GM19023 (cell line): ENCODE measurements around the gene MRPL17.
A peak's percentile ranks its signal among the peaks of the same experiment; 100 is the strongest.
"Not testable (repeated sequence)": the region's sequence is repeated elsewhere in the genome, so short reads cannot be mapped to it uniquely, and the experiment has no call there.

ENCODE experiments used
- ATAC-seq: cut with Tn5 transposase; IDR thresholded peaks from one replicate; pipeline ENCODE4 v1.9.1; 2021; ENCODE audit warnings: mild to moderate bottlenecking, moderate library complexity; ENCODE audit not compliant: unreplicated experiment

The MRPL17 gene

GRCh38 chr11:6684068-6684467 is 928 bp upstream of the MRPL17 start:
- not testable (repeated sequence) for ATAC-seq

GRCh38 chr11:6682591-6682935 is 577 bp downstream of the MRPL17 start:
- no peak for ATAC-seq

GRCh38 chr11:6681949-6682348 is 1.2 kb downstream of the MRPL17 start:
- ATAC-seq, result no peak

DNA sequence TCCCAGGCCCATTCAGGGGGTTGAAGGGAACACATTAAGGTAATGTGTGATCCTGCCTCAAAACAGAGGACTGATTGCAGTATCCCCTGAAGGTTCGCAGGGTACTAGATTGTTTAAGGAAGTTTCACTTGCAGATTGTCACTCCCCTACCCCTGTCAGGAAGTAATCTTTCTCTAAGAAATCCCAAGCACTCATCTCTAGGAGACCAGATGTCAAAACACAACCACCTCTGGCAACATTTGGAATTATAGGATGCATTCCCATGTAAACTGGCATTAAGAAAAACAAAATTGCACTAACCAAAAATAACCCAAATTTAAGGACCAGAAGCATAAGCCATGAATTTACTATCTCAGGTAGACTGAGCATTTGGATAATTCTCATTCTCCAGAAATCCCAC is 1.6 kb downstream of the MRPL17 start:
- no peak for ATAC-seq

DNA sequence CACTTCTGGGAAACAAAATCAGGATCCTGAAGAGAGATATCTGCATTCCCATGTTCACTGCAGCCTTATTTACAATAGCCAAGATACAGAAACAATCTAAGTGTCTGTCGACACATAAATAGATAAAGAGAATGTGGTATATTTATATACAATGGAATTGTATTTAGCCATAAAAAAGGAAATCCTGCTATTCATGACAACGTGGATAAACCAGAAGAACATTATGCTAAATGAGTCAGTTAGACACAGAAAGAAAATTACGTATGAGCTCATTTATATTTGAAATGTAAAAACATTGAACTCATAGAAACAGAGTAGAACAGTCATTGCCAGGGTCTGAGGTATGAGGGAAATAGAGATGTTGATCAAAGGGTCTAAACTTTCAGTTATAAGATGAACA is 6.1 kb downstream of the MRPL17 start:
- no peak for ATAC-seq

- ATAC-seq, result no peak
Observed at GRCh38 chr11:6674862-6675261, 8.3 kb downstream of the MRPL17 start.

DNA sequence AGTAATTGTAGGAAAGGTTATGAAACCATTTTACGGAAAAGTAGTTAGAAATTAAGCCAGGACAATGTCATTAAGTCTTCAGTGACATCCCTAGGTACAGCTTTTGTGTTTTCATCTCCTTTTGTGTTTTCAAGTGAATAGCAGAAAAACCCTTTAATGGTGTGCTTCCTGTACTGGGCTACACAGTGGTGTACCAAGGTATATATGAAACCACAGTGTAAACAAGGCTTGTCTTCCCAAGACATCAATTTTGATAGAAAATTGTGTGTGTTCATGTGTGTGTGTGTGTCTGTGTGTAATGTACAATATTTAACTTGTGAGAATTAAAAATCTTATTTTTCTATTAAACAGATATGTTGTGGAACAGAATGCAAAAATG is 8.9 kb downstream of the MRPL17 start:
- no peak for ATAC-seq

DNA sequence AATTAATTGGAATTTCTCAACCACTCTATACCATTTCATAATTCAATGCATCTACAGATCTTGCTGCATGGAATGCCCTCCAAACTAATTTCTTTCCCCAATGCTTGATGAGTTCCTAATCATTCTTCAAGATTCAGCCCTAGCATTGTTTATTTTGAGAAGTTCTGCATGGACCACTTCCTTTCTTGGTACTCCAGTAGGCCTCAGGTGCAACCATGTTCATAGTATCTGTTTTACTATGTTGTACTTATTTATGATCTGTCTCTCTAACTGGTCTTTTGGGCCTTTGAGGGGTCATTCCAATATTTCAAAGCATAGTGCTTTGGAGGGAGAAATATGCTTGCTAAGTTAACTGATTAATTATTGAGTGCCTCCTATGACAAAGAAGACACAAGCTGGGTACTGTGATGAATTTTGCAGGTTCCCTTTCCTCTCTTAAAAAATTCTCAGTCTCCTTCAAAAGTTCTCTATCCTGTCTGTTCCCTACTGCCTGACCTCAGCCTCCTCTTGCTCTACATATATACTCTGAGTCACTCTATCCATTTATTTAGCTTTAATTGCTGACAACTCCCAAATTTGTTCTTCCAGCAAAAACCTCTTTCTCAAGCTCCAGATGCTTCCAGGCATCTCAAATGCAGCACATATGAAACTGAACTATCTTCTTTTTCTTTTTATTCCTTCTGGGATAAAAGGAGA is 9.5 kb downstream of the MRPL17 start:
- no peak for ATAC-seq

DNA sequence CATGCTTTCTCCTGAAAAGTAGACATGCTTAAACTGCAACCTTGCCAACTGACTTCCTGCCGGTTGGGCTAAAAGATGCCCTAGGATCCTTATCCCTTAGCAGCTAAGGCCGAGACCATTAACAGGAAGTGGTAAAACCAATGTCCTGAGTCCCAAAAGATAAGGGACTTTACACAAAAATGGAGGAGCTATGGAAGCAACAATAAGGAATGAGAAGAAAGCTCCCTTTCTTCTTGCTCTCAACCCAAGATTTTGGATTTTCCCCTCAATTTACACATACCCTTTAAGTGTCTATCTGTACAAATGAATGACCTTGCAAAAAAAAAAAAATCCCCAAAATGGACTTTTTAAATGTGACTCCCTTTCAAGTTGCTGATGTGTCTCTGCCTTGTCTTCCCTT is 11.1 kb downstream of the MRPL17 start:
- ATAC-seq, result no peak

DNA sequence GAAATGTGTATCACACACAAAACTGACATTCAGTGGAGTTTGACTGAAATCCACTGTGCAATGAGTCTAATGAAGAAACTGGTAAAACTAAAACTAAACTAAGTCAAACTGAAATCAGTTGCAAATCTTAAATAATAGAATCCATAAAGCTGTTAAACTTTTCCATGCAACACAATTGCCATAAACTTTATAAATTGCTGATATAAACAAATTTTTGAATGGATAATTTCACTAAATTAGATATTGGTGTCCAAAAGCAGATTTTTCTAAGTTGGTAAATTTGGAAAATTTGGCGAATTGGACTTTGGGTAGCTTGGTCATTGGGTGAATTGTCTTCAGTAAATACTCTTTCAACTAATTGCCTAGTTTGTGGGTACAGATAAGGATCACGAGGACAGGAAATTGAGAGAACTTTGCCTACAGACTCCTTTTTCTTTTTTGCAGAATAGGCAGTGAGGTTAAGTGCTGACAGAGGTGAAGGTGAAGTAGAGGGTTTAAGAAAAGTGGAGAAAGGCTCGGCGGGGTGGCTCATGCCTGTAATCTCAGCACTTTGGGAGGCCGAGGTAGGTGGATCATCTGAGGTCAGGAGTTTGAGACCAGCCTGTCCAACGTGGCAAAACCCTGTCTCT is 12.8 kb downstream of the MRPL17 start:
- no peak for ATAC-seq

DNA sequence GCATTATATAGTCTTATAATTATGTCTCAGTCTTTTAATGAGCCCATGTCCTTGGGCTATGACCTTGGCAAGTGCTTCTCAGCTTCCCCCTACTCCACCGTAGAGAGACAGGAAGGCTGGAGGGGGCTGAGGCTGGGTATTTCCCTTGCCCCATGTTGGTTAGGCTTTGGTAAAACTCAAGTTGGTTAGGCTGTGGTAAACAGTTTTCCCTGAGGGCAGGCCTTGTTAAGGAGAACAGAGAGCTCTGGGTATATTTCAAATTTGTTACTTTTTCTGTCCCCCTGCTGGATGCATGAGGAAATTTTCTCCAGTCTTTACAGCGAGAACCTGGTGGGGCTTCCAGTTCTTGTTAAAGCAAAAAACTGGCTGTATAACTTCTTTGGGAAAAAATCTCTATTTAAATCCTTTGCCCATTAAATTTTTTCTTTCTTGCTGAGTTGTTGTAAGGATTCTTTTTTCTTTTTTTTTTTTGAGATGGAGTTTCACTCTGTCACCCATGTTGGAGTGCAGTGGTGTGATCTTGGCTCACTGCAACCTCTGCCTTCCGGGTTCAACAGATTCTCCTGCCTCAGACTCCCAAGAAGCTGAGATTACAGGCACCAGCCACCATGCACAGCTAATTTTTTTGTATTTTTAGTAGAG is 15.3 kb downstream of the MRPL17 start:
- ATAC-seq, result peak; percentile 60

DNA sequence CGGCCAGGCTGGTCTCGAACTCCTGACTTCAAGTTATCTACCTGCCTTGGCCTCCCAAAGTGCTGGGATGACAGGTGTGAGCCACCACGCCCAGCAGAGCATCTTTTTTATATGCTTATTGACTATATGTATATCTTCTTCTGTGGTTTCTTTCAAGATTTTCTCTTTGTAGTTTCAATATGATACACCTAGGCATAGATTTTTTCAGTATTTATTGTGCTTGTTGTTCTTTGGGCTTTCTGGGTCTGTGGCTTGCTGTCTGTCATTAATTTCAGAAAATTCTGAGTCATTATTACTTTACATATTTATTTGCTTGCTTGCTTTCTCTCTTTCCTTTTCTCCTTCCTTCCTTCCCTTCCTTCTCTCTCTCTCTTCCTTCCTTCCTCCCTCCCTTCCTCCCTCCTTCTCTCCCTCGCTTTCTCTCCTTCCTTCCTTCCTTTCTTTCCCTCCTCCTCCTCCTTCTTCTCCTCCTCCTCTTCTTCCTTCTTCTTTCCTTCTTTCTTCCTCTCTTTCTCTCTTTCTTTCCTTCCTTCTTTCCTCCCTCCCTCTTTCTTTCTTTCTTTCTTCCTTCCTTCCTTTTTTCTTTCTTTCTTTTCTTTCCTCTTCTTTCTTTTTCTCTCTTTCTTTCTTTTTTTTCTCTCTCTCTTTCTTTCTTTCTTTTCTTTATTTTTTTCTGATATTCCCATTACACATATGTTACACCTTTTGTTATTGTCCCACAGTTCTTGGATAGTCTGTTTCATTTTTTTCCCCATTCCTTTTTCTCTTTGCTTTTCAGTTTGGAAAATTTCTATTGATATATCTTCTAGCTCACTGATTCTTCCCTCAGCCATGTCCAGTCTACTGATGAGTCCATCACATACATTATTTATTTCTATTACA is 16.6 kb downstream of the MRPL17 start:
- no peak for ATAC-seq

DNA sequence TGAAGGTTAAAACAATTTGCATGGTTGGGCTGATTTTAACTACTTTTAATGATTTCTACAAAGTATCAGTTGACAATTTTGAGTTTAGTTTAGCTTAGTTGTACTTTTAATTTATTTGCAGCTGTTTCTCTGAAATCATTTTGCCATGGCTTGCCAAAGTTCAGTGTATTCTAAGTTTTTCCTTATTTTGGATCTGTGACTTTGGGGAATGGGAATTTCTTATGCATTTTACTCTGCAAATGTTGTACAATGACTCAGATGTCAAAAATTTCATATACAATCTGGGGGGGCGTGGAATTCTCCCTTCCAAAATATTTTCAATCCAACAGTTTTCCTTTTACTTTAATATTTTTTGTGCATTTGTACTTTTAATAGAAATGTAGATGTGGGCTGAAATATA is 18.6 kb downstream of the MRPL17 start:
- no peak for ATAC-seq

DNA sequence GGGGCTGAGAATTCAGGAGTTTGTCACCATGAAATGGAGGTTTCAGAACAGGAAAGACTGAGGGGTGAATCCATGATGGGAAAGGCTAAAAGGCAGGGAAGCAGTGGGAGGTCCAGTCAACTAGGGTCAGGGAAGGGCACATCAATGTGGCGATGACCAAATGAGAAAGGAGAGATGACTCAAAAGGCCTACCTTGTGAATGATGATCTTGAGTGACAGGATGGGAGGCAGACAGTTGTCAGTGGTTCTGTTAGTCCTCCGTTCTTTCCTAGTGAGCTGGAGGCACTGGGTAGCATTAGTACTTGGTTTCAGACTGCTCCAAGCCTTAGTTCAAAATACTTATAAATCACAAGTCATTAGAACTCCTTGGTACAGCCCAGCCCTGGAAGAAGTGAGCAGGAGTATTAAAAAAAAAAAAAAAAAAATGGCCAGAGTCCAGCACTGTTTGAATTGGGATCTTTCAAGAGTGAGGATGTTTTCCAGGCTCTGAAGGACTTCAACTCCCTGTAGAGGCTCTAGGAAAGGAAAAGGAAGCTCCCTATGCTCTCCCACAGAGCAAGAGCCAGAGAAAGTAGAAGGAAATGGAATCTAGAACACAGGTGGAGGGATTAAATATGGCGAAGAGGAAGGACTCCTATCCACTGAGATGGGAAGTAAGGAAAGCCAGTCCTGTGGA is 19.2 kb downstream of the MRPL17 start:
- ATAC-seq, result no peak

- ATAC-seq, result no peak
Observed at GRCh38 chr11:6660712-6661111, 22.4 kb downstream of the MRPL17 start.

DNA sequence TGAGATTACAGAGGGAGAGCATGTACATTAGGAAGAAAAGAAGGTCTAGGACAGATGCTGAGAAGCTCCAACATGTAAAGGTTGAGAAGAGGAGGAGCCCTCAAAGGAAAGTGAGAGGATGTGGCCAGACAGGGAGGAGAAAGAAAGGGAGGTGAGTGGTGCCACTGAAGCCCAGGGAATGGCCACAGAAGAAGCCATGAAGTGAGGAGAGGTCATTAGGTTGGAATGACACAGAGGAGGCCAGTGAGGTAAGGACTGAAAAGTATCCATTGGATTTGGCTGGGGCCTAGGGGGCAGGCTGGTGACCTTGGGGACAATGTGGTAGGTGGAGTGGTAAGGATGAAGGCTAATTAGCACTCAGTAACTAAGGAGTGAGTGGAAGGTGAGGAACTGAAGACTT is 24.5 kb downstream of the MRPL17 start:
- ATAC-seq, result no peak

DNA sequence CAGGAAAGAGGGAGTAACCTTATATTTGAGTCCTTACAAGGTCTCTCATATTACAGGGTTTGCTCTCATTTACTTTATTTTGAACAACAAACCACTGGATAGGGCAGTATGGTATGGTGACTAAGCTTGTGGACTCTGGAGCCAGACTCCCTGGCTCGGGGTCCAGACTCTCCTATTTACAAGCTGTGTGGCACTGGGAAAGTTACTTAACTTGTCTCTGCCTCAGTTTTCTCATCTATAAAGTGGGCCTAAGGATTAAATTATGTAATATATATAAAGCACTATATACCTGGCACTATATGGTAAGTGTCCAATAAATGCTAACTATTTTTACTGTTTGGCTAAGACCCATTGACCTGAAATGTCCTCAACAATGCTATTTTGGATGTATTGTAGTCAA is 25.8 kb downstream of the MRPL17 start:
- no peak for ATAC-seq

DNA sequence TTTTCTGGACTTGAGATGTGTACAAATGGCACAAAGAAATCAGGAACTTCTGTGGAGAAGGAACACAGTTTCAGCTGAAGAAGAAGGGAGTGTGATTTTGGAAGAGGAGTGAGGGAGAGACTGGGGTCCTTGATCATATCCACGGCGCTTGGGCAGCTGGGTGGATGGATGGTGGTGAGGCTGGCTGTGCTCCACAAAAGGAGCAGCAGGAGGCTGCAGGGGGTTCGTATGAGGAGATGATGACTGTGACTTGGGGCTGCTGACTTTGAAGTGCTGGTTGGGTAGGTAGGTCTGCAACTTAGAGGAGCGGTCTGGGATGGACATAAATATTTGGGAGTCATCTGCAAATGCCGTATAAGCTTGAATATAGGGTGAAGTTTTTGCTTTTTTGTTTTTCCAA is 26.2 kb downstream of the MRPL17 start:
- no peak for ATAC-seq

- ATAC-seq, result no peak
Observed at GRCh38 chr11:6656584-6656915, 26.6 kb downstream of the MRPL17 start.

GRCh38 chr11:6655790-6656583 is 27.2 kb downstream of the MRPL17 start, which contains the start of gene DCHS1:
TSS of gene DCHS1 (minus strand) at chr11:6655809. CDS start at chr11:6641613, 14,196 bp downstream.
- no peak for ATAC-seq
